ENCODE data around the gene STARD4.

Gene STARD4

DNA sequence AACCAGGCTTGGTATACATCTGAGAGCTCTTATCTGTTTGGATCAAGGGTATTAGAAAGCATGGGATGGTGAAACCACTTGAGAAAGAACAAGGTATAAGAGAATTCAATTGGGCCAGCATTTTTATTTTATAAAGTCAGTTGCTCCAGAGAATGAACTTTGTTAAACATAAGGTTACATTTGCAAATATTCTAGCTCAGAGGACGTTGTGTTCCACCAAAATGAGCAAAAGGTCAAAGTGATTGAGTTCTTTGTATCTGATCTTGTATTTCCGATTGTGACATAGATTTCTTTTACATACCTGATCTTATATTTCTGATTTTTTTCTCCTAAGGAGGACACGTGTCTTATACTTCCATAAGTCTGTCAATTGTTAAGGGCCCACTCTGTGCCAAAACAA lies 8.6 kb upstream of the STARD4 start:
- no peak for DNase-seq

DNA sequence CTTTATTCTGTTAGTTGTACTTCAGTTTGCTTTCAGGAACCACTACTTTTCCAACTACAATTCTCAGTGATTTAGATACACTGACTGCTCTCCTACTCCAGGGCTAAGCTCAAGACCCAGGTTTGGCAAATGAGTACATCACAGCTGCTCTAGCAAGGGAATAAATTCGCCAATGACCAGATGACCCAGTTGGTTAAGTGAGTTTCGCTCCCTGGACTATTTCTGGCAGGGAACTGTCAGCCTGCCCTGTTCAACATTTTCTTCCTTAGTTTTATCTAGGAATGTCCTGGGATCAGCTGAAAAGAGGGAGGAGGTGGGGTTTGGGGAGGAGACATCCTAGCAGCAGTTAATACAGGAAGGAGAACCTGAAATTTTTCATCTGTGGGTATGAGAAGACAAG lies 6.4 kb upstream of the STARD4 start:
- DNase-seq, result no peak

- DNase-seq, result no peak
Measured at GRCh38 chr5:111517853-111518501, 5.6 kb upstream of the STARD4 start.

DNA sequence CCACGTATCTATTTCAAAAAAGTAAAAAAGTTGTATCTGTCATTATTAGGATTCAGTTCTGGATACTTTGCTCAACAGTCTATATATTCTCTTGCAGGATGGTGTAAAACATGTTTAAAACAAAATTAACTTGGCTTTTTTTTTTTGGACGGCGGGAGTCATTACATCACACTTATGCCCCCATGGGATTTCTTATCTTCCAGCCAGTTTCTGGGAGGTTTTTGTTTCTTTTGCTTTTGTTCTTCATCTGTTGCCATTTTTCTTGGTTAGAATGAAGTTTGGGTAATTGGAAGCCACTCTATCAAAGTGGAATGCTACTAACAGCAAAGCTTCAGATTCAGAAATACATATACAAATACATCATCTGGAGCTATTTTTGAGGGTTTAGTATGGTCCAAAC lies 1.8 kb upstream of the STARD4 start:
- DNase-seq, result no peak

- no peak for DNase-seq
Measured at GRCh38 chr5:111513131-111513520, 791 bp upstream of the STARD4 start.

GRCh38 chr5:111511831-111512374 lies 432 bp downstream of the STARD4 start:
- no peak for DNase-seq

DNA sequence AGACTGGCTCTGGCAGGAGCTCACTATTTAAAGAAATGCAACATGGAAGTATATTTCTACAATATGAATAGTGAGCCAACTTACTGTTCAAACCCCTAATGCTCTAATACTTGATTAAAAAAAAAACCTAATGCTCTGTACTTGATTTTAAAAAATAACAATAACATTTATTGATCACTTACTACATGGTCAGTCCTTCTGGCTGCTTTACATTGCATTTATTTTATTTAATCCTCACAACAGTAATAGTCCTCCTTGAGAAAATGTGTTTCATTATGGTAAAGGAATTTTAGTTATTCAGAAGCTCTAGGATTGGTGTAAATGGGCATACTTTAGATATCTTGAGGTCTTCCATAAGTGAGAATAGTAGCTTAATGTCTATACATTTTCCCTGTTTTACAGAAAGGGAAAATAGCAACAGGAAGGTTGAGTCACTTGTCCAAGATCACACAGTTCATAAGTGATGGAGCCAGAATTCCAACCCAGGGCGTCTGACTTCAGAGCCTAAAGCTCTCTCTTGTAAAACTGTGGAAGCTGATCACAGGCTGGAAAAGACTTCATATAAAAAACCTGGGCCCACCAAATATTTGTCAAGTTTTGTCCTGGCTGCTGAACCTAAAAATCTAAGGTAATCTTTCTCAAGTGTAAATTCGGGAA lies 1.0 kb downstream of the STARD4 start:
- no peak for DNase-seq

GRCh38 chr5:111509119-111509518 lies 3.2 kb downstream of the STARD4 start:
- DNase-seq, result no peak

DNA sequence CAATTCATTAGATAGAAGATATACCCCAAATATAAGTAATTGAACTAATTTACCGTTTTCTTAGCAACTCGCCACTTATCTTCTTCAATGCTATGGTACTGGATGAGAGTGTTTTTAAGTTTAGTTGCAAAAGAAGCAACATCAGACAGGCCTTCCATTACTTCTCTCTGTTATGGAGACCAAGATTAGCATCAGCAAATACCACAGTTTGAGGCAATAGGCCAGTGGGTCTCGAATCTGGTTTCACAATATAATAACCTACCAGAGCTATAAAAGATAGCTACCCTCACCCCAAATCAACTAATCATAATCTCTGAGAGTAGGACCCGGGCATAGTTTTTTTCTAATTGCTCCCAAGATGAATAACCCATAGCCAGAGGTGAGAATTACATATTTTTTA lies 5.1 kb downstream of the STARD4 start:
- no peak for DNase-seq

- no peak for DNase-seq
Measured at GRCh38 chr5:111505096-111505495, 7.2 kb downstream of the STARD4 start.

DNA sequence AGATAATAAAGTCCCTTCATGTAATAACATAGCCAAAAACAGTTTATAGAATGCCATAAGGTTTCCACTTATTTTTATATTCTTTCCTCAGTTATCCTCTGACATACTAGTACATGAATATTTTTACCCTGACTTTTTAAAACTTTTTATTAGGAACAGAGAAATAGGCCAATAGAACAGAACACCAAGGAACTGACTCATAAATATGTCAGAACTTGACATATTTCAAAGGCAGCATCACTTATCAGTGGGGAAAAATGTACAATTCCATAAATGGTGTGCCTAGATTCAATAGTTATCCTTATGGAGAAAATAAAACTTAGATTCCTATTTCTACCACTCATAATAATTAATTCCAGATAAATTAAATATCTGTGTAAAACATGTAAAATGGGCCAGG lies 9.4 kb downstream of the STARD4 start:
- DNase-seq, result no peak

- DNase-seq, result no peak
Measured at GRCh38 chr5:111498346-111498745, 14.0 kb downstream of the STARD4 start.

GRCh38 chr5:111495159-111495558 lies 17.2 kb downstream of the STARD4 start:
- DNase-seq, result no peak

DNA sequence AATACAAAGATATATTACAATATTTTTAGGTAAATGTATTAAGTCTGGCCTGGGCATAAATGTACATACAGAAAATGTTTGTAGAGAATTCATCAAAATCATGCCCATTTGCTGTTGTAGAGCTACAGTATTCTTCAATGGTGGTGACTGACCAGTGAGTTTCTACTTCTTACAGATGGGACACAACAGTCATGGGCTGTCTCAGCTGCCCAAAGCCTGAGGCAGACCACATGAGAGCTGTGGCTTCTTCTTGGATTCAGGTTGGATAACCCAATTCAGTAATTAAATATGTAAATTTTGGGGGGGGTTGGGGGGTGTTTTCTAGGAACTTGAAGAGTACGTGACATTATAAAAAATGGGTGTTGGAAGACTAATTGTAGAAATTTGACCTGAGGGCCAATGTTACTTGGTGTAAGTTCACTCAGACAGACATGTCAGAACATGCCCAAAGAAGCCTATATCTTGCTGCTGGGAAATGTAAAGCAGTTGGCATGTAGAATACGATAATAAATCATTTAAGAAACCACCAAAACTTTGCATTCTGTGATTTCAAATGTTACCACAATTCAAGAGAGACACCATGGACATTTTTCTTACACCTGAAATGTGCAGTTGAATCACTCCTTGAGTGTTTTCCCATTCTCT lies 17.9 kb downstream of the STARD4 start:
- peak; percentile 44 for DNase-seq

- DNase-seq, result no peak
Measured at GRCh38 chr5:111493031-111493430, 19.3 kb downstream of the STARD4 start.

GRCh38 chr5:111488353-111488752 lies 24.0 kb downstream of the STARD4 start:
- no peak for DNase-seq

GRCh38 chr5:111486926-111487325 lies 25.4 kb downstream of the STARD4 start:
- DNase-seq, result no peak

- no peak for DNase-seq
Measured at GRCh38 chr5:111486055-111486454, 26.3 kb downstream of the STARD4 start.

DNA sequence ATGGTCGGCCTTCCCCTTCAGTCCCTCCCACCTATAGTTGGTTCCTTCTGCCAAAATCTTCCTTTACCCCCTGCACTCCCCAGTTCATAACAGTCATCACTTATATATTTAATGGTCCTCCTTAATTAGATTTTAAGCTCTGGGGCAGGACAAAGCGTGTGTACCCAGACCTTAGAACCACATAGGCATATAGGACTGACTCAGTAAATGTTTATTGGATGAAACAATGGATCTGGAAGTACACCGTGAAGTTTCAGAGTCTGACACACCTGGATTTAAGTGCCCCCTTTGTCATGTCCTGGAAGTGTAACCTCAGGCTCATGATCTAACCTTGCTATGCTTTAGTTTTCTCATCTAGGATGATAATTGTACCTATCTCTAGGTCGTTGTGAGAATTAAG lies 32.0 kb downstream of the STARD4 start:
- no peak for DNase-seq

DNA sequence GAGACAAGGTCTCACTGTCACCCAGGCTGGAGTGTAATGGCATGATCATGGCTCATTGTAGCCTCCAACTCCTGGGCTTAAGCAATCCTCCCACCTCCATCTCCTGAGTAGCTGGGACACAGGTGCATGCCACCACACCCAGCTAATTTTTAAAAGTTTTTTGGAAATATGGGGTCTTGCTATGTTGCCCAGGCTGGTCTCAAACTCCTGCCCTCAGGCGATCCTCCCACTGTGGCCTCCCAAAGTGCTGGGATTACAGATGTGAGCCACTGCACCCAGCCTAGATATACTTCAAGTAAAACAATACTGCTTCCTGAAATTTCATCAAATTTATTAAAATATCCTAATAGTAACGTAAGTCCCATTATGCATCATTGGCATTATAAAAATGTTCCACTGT lies 33.4 kb downstream of the STARD4 start:
- no peak for DNase-seq

DNA sequence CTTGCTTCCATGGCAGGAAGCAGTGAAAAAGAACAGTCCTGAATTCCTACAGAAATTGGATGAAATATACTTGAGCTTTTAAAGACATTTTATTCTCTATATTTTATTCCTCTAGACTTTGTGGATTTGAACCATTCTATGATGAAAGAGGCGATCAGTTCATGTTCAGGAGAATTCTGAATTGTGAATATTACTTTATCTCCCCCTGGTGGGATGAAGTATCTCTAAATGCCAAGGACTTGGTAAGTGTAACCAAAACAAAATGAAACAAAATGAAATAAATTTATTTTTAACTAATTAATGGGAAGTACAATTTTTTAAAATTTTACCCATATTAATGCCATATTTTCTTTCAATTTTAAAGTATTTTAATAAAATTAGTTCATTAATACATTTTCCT lies 34.1 kb downstream of the STARD4 start:
- DNase-seq, result no peak

- no peak for DNase-seq
Measured at GRCh38 chr5:111472579-111472978, 39.8 kb downstream of the STARD4 start.

- no peak for DNase-seq
Measured at GRCh38 chr5:111472096-111472495, 40.2 kb downstream of the STARD4 start.

DNA sequence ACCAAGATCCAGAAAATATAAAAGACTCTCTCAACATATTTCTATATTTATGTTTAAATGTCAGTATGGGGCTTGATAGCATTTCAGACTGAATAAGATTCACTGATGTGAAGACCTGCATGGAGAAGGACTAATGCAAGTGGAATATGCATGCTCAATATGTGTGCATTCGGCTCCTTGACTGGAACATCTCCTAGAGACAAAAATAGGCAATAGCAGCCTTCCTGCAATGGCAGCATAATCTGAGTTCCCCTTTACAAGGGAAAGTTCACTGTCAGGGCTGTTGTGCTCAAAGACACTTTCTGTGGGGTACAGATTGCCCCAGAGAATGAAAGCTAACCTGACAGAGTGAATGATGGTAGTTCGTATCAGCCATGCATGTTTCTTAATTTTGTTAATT lies 42.4 kb downstream of the STARD4 start:
- no peak for DNase-seq

Measured in NCI-H1048 (cell line).